Measurements from ENCODE around the gene SH3BGR. TPM values are rescaled to one million over a fixed set of nuclear protein-coding genes. Genes with fewer than 3 reads are reported as not detected.

The SH3BGR gene
- total RNA-seq, 1 experiment from 2014 or later: 0.82 TPM

- Mint-ChIP-seq H3K4me1 (ENCODE audit: low read depth, unreplicated experiment) (no peaks in the 10 kb centered on the region), H3K36me3 (ENCODE audit: insufficient read depth, unreplicated experiment) (no peaks in the 10 kb centered on the region), H3K27ac (ENCODE audit: unreplicated experiment) (no peak overlapping the region), H3K27me3 (ENCODE audit: insufficient read depth, unreplicated experiment) (no peaks in the 10 kb centered on the region), H3K4me3 (ENCODE audit: unreplicated experiment) (no peak overlapping the region), H3K9me3 (ENCODE audit: unreplicated experiment) (no peaks in the 10 kb centered on the region)
- Histone ChIP-seq H3K27me3 (replicated peaks; ENCODE audit: control insufficient read depth, insufficient read depth, low read length) (no peaks in the 10 kb centered on the region), H3K36me3 (ENCODE audit: control insufficient read depth, insufficient read depth, low read length) (no peaks in the 10 kb centered on the region), H3K4me3 (ENCODE audit: low read depth, low read length) (no peak overlapping the region), H3K4me1 (no peaks in the 10 kb centered on the region), H3K9me3 (no peaks in the 10 kb centered on the region)
- DNase-seq: no peak
- intact Hi-C loops (cut with micrococcal nuclease; ENCODE audit: unreplicated experiment): no loop called here
- BruUV-seq (replicated peaks): no TSS peak
- TF ChIP-seq CTCF (IDR thresholded peaks at IDR 0.05; ENCODE audit: insufficient read depth in 1 of 2, low read depth in 1 of 2, low read length in 1 of 2, severe bottlenecking in 1 of 2, unreplicated experiment in 1 of 2): no peak
- POLR2A ChIA-PET: no interaction called here
- CTCF ChIA-PET: no interaction called here
These were observed 11.5 kb downstream of the SH3BGR start for GRCh38 chr21:39463308-39463707.

- H3K27me3 ChIP-seq (replicated peaks; ENCODE audit: control insufficient read depth, insufficient read depth, low read length): no peaks in the 10 kb centered on the region
- TF ChIP-seq CTCF (IDR thresholded peaks at IDR 0.05; ENCODE audit: insufficient read depth in 1 of 2, low read depth in 1 of 2, low read length in 1 of 2, severe bottlenecking in 1 of 2, unreplicated experiment in 1 of 2): no peak
- H3K9me3 ChIP-seq: no peaks in the 10 kb centered on the region
- peaks cover 4% of the 10 kb centered on the region for H3K27me3 Mint-ChIP-seq (ENCODE audit: insufficient read depth, unreplicated experiment)
- no peak overlapping the region for H3K4me3 Mint-ChIP-seq (ENCODE audit: unreplicated experiment)
- no TSS peak for BruUV-seq (replicated peaks)
- H3K36me3 Mint-ChIP-seq (ENCODE audit: insufficient read depth, unreplicated experiment): no peaks in the 10 kb centered on the region
- H3K27ac Mint-ChIP-seq (ENCODE audit: unreplicated experiment): no peak overlapping the region
- no peaks in the 10 kb centered on the region for H3K4me1 Mint-ChIP-seq (ENCODE audit: low read depth, unreplicated experiment)
- intact Hi-C loops (cut with micrococcal nuclease; ENCODE audit: unreplicated experiment): no loop called here
- no peak for DNase-seq
- H3K36me3 ChIP-seq (ENCODE audit: control insufficient read depth, insufficient read depth, low read length): no peaks in the 10 kb centered on the region
- no peak overlapping the region for H3K4me3 ChIP-seq (ENCODE audit: low read depth, low read length)
- H3K4me1 ChIP-seq: no peaks in the 10 kb centered on the region
- H3K9me3 Mint-ChIP-seq (ENCODE audit: unreplicated experiment): no peaks in the 10 kb centered on the region
- CTCF ChIA-PET: no interaction called here
- POLR2A ChIA-PET: no interaction called here
These were observed 14.8 kb downstream of the SH3BGR start for GRCh38 chr21:39466584-39466983.

GRCh38 chr21:39467746-39468145, 16.0 kb downstream of the SH3BGR start:
- peaks cover 8% of the 10 kb centered on the region for H3K27me3 Mint-ChIP-seq (ENCODE audit: insufficient read depth, unreplicated experiment)
- no peak overlapping the region for H3K27ac Mint-ChIP-seq (ENCODE audit: unreplicated experiment)
- TF ChIP-seq CTCF (IDR thresholded peaks at IDR 0.05; ENCODE audit: insufficient read depth in 1 of 2, low read depth in 1 of 2, low read length in 1 of 2, severe bottlenecking in 1 of 2, unreplicated experiment in 1 of 2): no peak
- H3K9me3 ChIP-seq: no peaks in the 10 kb centered on the region
- H3K36me3 Mint-ChIP-seq (ENCODE audit: insufficient read depth, unreplicated experiment): no peaks in the 10 kb centered on the region
- H3K4me1 ChIP-seq: no peaks in the 10 kb centered on the region
- H3K4me3 ChIP-seq (ENCODE audit: low read depth, low read length): no peak overlapping the region
- CTCF ChIA-PET: no interaction called here
- POLR2A ChIA-PET: no interaction called here
- BruUV-seq (replicated peaks): no TSS peak
- H3K27me3 ChIP-seq (replicated peaks; ENCODE audit: control insufficient read depth, insufficient read depth, low read length): no peaks in the 10 kb centered on the region
- H3K36me3 ChIP-seq (ENCODE audit: control insufficient read depth, insufficient read depth, low read length): no peaks in the 10 kb centered on the region
- H3K4me1 Mint-ChIP-seq (ENCODE audit: low read depth, unreplicated experiment): no peaks in the 10 kb centered on the region
- DNase-seq: no peak
- no peaks in the 10 kb centered on the region for H3K9me3 Mint-ChIP-seq (ENCODE audit: unreplicated experiment)
- no peak overlapping the region for H3K4me3 Mint-ChIP-seq (ENCODE audit: unreplicated experiment)
- intact Hi-C loops (cut with micrococcal nuclease; ENCODE audit: unreplicated experiment): no loop called here

Data from Caco-2 (cell line).